Psoas muscle (tissue), 8 donors: Measurements from ENCODE around the gene RPP14. TPM values are rescaled to one million over a fixed set of nuclear protein-coding genes. Genes with fewer than 3 reads are reported as not detected.
"Not testable (repeated sequence)": the region's sequence is repeated elsewhere in the genome, so short reads cannot be mapped to it uniquely, and the experiment has no call there.

Experiments
- ATAC-seq, 4 donors: fragments of 200-7000 bp; cut with Tn5 transposase; one replicate each; pipeline ENCODE4 v1.9.1; 2020; ENCODE audit warnings: moderate library complexity in 3 of 4, mild to moderate bottlenecking in 2 of 4
- DNase-seq, 2 donors: peaks; one replicate each; pipeline ENCODE4 v3.0.0-alpha.2; 2020
- H3K27ac ChIP-seq: fragments of 200-600 bp; one replicate; pipeline ENCODE4 v1.8.0; 2022
- H3K27me3 ChIP-seq, 3 donors: fragments of 200-600 bp in 1 of 3; one replicate each; pipeline versions ENCODE4 v1.6.1 to v1.8.0; 2013 to 2022; ENCODE audit warnings: low read length in 2 of 3, mild to moderate bottlenecking in 2 of 3, moderate library complexity in 1 of 3; ENCODE audit not compliant: insufficient read depth in 3 of 3
- H3K36me3 ChIP-seq, 2 donors: fragments of 200-600 bp in 1 of 2; one replicate each; pipeline versions ENCODE4 v1.6.1 to v1.8.0; 2013 to 2022; ENCODE audit warnings: low read depth in 1 of 2, mild to moderate bottlenecking in 1 of 2, moderate library complexity in 1 of 2; ENCODE audit not compliant: insufficient read depth in 1 of 2
- H3K4me1 ChIP-seq: fragments of 200-600 bp; one replicate; pipeline ENCODE4 v1.8.0; 2022
- H3K4me3 ChIP-seq: fragments of 200-600 bp; one replicate; pipeline ENCODE4 v1.8.0; 2022; ENCODE audit warnings: mild to moderate bottlenecking
- H3K9me3 ChIP-seq: fragments of 200-600 bp; one replicate; pipeline ENCODE4 v1.8.0; 2022
- WGBS, 3 donors: extraction: QIAGEN DNeasy Blood & Tissue Kit; methylation state at CpG; one replicate each; pipeline versions ENCODE4 v1.1.6 to v1.1.7; 2013; 5-methylcytosine and 5-hydroxymethylcytosine counted together
- intact Hi-C, 2 donors: fragments of 100-400 bp; cut with DNase I; formaldehyde crosslinking; loops; one replicate each; pipeline versions ENCODE4 v1.11.0 to v1.14.2; 2022
- polyA plus RNA-seq, 3 donors: library from polyadenylated mRNA; stranded (reverse); fragments of 200-250 nt; gene quantifications; one replicate each; pipeline ENCODE4 v1.2.3, GENCODE V29; 2013
- total RNA-seq, 4 donors: library from RNA; stranded (reverse); fragmentation: NEBNext Ultra II Directional in 2 of 4; extraction: Animal tissue kit (Norgen Biotek cat#: 25700) in 2 of 4; gene quantifications; one replicate each; pipeline versions ENCODE4 v1.2.1 to v1.2.4, GENCODE V29; 2021 to 2023
- TF ChIP-seq, protein P1 (sequence below): fragments of 200-600 bp; IDR thresholded peaks from one replicate; pipeline ENCODE4 v1.8.0; 2022; ENCODE audit warnings: antibody characterized with exemption
- donor health status: healthy with polysubstance abuse.
- donor health status: DM: no; HTN: no; CAD: no; lungs with moderate emphysema.
- donor health status: Bipolar disorder and iron deficiency.
- donor health status: healthy.
- donor health status: DM: yes; HTN: yes; CAD: no.
- donor health status: DM: no; HTN: no; CAD: no.
- donor health status: DM: no; HTN: no; CAD: no.
- donor health status: DM: yes; HTN: yes; CAD: no.

Gene RPP14
- total and polyA plus RNA-seq, 7 donors = 17.3 to 36.6 (median 28.0) TPM

DNA sequence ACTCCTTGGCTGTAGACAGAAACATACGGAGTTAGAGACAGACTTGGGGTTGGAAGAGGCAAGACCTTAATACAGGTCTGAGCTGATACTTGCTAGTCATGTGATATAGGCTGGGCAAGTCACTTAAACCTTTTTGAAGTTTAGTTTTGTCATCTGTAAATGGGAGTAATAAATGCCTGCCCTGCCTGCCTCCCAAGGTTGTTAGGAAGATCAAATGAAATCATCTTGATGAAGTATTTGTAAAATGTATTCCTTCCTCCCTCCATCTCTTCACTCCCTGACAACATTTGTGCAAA, 29.6 kb downstream of the RPP14 start:
- no peak for ATAC-seq
- TF ChIP-seq, protein P1, sequence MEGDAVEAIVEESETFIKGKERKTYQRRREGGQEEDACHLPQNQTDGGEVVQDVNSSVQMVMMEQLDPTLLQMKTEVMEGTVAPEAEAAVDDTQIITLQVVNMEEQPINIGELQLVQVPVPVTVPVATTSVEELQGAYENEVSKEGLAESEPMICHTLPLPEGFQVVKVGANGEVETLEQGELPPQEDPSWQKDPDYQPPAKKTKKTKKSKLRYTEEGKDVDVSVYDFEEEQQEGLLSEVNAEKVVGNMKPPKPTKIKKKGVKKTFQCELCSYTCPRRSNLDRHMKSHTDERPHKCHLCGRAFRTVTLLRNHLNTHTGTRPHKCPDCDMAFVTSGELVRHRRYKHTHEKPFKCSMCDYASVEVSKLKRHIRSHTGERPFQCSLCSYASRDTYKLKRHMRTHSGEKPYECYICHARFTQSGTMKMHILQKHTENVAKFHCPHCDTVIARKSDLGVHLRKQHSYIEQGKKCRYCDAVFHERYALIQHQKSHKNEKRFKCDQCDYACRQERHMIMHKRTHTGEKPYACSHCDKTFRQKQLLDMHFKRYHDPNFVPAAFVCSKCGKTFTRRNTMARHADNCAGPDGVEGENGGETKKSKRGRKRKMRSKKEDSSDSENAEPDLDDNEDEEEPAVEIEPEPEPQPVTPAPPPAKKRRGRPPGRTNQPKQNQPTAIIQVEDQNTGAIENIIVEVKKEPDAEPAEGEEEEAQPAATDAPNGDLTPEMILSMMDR = no peak
- WGBS, 3 donors = 40 to 59% (median 50%) methylated on average over 1 of the region's 1 CpG
- intact Hi-C loops = loop anchor here in 1 of 2 donors (5.0 kb wide), 1 partner anchor 52 kb away; no protein-coding TSS in a partner anchor
- no peaks in the 10 kb centered on the region for H3K9me3 ChIP-seq
- H3K27ac ChIP-seq = peak overlapping the region; percentile 50
- peaks cover 0 to 3% of the 10 kb centered on the region in 2 donors for H3K36me3 ChIP-seq
- peak overlapping the region; percentile 25 for H3K4me3 ChIP-seq
- peaks cover 26% of the 10 kb centered on the region for H3K4me1 ChIP-seq
- no peak for DNase-seq
- no peaks in the 10 kb centered on the region for H3K27me3 ChIP-seq

- H3K36me3 ChIP-seq = peaks cover 0 to 7% of the 10 kb centered on the region in 2 donors
- ATAC-seq = no peak
- 95 to 100% (median 99%) methylated on average over 3 of the region's 3 CpGs for WGBS, 3 donors
- no peak overlapping the region for H3K4me3 ChIP-seq
- DNase-seq = no peak
- intact Hi-C loops = loop anchor here in 1 of 2 donors (5.0 kb wide), 1 partner anchor 51 kb away; no protein-coding TSS in a partner anchor
- H3K4me1 ChIP-seq = peaks cover 26% of the 10 kb centered on the region
- peak overlapping the region; percentile 50 for H3K27ac ChIP-seq
- no peaks in the 10 kb centered on the region for H3K27me3 ChIP-seq
- H3K9me3 ChIP-seq = no peaks in the 10 kb centered on the region
- TF ChIP-seq, protein P1 = no peak
Measured at GRCh38 chr3:58336135-58336882, 30.3 kb downstream of the RPP14 start.

GRCh38 chr3:58337190-58337589, 31.1 kb downstream of the RPP14 start:
- no peaks in the 10 kb centered on the region for H3K27me3 ChIP-seq
- TF ChIP-seq, protein P1 = no peak
- peaks cover 0 to 11% of the 10 kb centered on the region in 2 donors for H3K36me3 ChIP-seq
- WGBS, 3 donors = 92 to 96% (median 96%) methylated on average over 1 of the region's 1 CpG
- no peak overlapping the region for H3K27ac ChIP-seq
- no peaks in the 10 kb centered on the region for H3K9me3 ChIP-seq
- H3K4me3 ChIP-seq = no peak overlapping the region
- ATAC-seq = no peak
- peaks cover 26% of the 10 kb centered on the region for H3K4me1 ChIP-seq
- intact Hi-C loops = loop anchor here in 1 of 2 donors (5.0 kb wide), 1 partner anchor 50 kb away; no protein-coding TSS in a partner anchor
- no peak for DNase-seq

DNA sequence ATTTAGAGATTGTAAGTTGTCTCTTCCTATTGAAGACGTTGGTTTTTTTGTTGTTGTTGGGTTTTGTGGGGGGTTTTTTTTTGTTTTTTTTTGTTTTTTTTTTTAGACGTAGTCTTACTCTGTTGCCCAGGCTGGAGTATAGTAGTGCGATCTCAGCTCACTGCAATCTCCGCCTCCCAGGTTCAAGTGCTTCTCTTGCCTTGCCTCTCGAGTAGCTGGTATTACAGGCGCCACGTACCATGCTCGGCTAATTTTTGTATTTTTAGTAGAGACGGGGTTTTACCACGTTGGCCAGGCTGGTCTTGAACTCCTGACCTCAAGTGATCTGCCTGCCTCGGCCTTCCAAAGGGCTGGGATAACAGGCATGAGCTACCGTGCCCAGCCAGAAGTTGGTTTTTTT, 33.1 kb downstream of the RPP14 start:
- H3K9me3 ChIP-seq, H3K4me3 ChIP-seq, ATAC-seq, H3K27ac ChIP-seq, H3K27me3 ChIP-seq, DNase-seq: not testable (repeated sequence)
- Histone ChIP-seq H3K36me3 (peaks cover 0 to 11% of the 10 kb centered on the region in 2 donors), H3K4me1 (peaks cover 22% of the 10 kb centered on the region)
- intact Hi-C loops = loop anchor here in 1 of 2 donors (5.0 kb wide), 1 partner anchor 48 kb away; no protein-coding TSS in a partner anchor
- 86 to 89% (median 88%) methylated on average over 12 of the region's 12 CpGs for WGBS, 3 donors

- Histone ChIP-seq H3K4me1 (peaks cover 9% of the 10 kb centered on the region), H3K4me3 (no peak overlapping the region), H3K27me3 (no peaks in the 10 kb centered on the region), H3K36me3 (peaks cover 0 to 11% of the 10 kb centered on the region in 2 donors), H3K27ac (no peak overlapping the region), H3K9me3 (no peaks in the 10 kb centered on the region)
- ATAC-seq = no peak
- DNase-seq = no peak
- TF ChIP-seq, protein P1 = no peak
- WGBS, 3 donors = 92 to 100% (median 98%) methylated on average over 3 of the region's 3 CpGs
- intact Hi-C loops = no loop called here
Measured at GRCh38 chr3:58340594-58341244, 34.7 kb downstream of the RPP14 start.
